NCI-H1436 treated with DMSO at 0.1 percent for 48 hours (cell line): ENCODE results near the gene ACSL3.

ENCODE experiments used
- DNase-seq: peaks from one replicate; lab custom pipeline; 2025; lab: John Stamatoyannopoulos, UW

ACSL3 gene

GRCh38 chr2:222942561-222942960, 81.7 kb downstream of the ACSL3 start:
- no peak for DNase-seq

GRCh38 chr2:222942977-222943376, 82.1 kb downstream of the ACSL3 start:
- no peak for DNase-seq

DNA sequence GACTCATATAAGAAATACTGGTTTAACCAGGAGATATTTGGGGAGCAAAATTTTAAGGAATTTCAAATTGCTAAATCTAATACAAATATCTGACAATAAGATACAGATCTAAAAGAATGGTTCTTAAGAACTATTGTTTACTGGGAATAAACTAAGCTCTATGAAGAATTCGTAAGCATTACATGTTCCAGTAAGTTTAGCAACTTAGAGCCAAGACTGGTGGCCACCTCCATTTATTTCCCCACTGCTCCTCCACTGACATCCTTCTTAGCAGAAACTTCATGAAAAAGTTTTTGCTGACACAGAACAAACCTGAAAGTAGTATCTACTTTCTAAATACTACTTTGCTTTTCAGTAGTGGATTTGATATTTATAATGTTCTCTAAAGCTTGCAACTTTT, 83.0 kb downstream of the ACSL3 start:
- DNase-seq, result no peak

DNA sequence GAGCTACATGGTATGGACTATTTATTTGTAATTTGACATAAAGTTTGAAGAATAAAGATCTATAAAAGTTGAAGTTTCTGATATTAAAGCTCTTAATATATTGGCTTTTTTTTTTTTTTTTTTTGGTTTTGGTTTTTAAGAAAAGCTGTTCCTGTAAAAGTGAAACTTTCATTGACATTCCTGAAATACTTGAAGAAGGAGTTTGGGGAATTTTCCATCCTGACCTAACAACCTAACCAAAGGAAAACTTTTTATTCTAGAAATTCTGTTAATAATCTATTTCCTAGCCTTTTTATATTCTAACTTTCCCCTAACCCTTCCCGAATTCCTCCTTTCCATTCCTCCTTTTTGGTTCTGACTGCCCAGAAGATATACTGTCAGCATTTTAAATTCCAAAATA, 83.7 kb downstream of the ACSL3 start:
- no peak for DNase-seq

- no peak for DNase-seq
Measured at GRCh38 chr2:222944971-222945740, 84.3 kb downstream of the ACSL3 start.

DNA sequence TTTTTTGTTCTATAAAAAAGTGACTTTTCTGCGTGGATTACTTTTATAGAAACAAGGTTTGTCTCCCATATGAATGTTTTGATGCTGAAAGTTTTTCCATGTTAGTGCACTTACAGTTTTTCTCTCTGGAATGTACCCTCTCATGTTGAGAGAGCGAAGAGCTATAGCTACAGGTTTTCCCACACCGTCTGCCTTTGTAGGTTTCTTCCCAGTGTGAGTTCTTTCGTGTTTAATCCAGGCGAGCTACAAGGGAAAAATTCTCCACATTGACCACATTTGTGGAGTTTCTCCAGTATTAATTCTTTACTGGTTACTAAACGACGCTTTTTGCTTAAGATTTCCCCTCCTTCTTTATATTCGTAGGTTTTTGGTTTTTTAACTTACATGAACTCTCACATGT, 85.1 kb downstream of the ACSL3 start:
- DNase-seq, result no peak

DNA sequence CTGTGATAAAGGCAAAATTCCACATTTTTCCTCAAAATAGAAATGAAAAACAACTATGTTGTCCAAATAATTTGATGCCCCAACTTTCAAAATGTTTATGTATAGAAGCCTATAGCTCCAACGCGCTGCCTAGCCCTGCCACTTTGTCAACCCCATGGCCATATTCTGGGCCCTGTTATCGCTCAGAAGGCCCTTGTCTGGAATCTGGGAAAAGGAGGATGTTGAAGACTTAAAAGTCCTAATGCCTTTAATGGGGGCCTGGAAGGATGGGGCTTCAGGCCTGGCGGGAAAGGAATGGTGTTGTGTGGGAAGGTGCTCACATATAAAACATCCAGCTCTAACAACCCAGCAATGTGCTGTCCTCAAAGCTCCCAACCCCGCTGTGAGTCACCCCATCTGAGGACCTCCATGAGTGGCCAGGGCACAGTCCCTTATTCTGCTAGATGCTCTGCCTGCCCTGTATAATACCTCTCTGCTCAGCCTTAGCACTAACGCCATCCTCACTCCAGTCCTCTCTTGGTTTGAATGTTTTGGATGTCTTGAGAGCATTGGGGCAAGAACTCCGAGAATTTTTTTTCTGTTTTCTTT, 86.0 kb downstream of the ACSL3 start:
- no peak for DNase-seq

- no peak for DNase-seq
Measured at GRCh38 chr2:222949073-222949472, 88.2 kb downstream of the ACSL3 start.

GRCh38 chr2:222949690-222950323, 89.0 kb downstream of the ACSL3 start:
- no peak for DNase-seq

DNA sequence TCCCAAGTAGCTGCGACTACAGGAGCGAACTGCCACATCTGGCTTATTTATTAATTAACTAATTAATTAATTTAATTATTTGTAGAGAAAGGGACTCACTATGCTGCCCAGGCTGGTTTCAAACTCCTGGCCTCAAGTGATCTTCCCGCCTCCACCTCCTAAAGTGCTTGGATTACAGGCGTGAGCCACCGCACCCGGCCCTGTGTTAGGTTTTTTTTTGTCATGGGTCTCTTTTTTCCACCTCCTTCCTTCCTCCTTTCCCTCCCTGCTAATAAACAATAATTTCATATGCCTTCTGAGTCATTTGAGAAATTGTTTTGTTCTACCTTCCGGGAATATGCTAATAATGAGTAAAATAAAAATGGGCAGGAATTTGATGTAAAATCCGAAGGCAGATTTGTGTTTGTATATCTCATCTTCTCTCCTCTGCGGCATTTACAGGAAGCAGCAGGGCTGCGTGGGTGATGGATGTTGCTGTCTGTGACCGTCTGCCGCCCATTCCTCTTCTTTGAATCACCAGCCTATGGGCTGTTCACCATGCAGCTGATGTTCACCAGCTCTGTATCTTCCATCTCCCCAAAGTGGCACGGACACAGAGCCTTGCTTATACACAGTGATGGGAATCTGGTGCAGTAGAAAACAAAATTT, 89.9 kb downstream of the ACSL3 start:
- DNase-seq, result no peak

- no peak for DNase-seq
Measured at GRCh38 chr2:222952204-222952603, 91.4 kb downstream of the ACSL3 start.

GRCh38 chr2:222955008-222955407, 94.2 kb downstream of the ACSL3 start:
- DNase-seq, result no peak

- DNase-seq, result no peak
Measured at GRCh38 chr2:222959358-222959757, 98.5 kb downstream of the ACSL3 start.

- no peak for DNase-seq
Measured at GRCh38 chr2:222960126-222960525, 99.3 kb downstream of the ACSL3 start.

DNA sequence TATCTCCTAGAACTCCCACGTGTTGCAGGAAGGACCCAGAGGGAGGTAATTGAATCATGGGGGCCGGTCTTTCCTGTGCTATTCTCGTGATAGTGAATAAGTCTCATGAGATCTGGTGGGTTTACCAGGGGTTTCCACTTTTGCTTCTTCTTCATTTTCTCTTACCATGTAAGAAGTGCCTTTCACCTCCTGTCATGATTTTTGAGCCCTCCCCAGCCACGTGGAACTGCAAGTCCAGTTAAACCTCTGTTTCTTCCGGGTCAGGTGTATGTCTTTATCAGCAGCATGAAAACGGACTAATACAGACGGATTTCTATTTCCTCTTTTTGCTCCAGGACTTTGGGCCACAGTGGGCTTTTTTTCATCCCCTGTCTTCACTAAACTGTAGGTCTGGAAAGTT, 102.8 kb downstream of the ACSL3 start:
- DNase-seq, result no peak

DNA sequence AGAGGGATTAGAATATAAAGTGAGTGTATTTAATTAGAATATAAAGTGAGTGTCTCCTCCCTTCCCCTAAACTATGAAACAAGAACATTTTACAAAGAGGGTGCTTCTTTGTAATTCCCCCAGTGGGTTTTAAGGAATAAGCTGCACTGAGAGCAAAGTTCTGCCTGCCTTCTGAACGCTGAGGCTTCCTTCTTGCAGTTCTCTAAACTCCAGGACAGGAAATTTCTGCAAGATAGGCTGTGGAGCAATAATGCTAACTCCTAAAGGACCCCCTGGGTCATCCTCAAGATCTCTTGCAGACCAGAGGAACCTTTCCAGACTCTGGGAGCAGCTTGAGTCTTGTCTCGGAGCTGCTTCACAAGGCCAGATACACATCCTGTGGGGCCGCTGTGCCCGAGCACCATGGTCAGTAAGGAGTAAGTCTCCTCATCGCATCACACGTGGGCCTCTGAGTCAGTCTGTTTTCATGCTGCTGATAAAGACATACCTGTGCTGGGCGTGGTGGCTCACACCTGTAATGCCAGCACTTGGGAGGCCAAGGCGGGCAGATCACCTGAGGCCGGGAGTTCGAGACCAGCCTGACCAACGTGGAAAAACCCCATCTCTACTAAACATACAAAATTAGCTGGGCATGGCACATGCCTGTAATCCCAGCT, 103.7 kb downstream of the ACSL3 start:
- no peak for DNase-seq

DNA sequence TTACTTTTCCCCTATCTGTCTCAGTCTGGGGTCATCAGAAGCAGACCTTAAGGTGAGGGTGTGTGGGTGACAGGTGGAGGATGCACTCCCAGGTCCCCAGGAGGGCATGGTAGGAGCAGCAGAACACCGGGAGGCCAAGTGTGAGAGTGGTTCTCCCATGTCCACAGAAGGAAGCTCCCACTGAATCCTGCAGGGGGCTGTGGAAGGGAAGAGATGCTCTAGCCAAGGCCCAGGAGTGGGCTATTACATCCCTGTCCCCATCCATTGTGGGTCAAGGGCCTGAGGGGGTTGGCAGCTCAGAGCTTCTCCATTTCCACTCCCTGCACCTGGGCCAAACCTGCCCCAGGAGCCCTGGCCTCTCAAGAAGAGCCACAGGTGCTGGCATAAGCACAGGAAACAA, 104.7 kb downstream of the ACSL3 start:
- DNase-seq, result no peak

DNA sequence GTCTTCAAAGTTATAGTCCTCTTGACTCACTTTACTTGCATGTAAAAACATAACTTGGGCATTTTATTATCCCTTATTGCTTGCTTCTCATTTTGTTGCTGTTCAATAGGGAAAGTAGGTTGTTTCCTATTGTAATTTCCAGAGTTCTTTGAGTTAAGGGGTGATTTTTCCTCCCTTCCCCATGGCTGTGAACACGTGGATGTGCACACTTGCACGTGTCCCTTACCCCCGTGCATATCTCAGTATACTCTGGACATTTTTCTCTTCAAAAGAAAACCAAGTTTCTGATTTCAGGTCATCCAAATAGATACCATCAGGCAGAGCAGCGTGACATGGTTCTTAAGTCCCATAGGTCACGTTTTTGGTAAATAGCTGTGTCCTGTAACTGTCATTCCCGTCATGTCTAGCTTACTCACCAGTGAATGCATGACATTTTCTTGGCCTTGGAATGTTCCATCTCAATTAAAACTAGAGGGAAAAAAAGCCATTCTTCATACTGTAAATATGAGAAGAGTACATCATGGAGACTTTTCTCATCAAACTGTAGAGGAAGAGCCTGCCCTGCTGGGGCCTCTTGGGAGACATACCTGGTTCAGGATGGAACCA, 107.8 kb downstream of the ACSL3 start:
- DNase-seq, result no peak

DNA sequence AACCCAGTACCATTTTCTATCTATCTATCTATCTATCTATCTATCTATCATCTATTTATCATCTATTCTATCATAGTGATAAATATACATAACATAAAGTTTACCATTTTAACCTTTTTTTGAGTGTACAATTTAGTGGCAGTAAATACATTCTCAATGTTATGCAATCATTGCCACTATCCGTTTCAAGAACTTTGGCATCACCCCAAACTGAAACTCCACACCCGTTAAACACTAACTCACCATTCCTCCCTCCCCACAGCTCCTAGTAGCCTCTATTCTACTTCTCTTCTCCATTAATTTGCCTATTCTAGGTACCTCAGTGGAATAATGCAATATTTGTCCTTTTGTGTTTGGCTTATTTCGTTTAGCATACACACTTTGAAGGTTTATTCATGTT, 108.7 kb downstream of the ACSL3 start:
- DNase-seq, result no peak

- no peak for DNase-seq
Measured at GRCh38 chr2:222972420-222972819, 111.6 kb downstream of the ACSL3 start.

DNA sequence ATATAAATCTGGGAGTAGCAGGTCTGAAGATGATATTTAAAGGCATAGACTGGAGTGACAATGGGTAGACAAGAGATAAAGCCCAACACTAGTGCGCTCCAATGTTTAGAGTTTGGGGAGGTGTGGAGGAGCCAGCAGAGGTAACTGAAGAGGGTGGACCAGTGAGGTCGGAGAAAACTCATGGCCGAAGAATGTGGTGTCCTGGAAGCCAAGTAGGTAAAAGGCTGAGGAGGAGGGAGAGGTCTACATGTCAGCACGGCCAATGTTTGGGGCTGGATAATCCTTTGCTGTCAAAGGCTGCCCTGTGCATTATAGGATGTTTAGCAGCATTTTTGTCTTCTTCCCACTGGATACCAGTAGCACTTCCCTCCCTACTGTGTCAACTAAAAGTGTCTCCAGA, 112.4 kb downstream of the ACSL3 start:
- DNase-seq, result no peak

GRCh38 chr2:222973733-222974132, 112.9 kb downstream of the ACSL3 start:
- DNase-seq, result no peak
